ENCODE results near the gene KRTAP4-2.
"Not testable (repeated sequence)": the region's sequence is repeated elsewhere in the genome, so short reads cannot be mapped to it uniquely, and the experiment has no call there.

KRTAP4-2 gene

DNA sequence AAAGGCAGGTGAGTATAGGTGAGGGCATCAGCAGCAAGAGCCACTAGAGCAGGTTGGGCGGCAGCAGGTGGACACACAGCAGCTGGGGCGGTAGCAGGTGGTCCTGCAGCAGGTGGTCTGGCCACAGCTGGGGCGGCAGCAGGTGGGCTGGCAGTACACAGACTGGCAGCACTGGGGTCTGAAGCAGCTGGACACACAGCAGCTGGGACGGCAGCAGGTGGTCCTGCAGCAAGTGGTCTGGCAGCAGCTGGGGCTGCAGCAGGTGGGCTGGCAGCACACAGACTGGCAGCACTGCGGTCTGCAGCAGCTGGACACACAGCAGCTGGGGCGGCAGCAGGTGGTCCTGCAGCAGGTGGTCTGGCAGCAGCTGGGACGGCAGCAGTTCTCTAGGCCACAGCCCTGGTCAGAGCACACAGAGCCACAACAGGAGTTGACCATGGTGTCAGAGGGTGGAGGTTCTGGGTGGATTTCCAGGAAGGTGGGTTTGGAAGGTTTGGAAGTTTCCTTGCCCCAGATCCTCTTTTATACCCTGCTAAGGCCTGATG is at the start of gene KRTAP4-2:
Gene KRTAP4-2 (minus strand): TSS at position 495 of the 545 bp plus-strand sequence. CDS start 57 bp downstream, at position 438.
- no peak for DNase-seq

DNA sequence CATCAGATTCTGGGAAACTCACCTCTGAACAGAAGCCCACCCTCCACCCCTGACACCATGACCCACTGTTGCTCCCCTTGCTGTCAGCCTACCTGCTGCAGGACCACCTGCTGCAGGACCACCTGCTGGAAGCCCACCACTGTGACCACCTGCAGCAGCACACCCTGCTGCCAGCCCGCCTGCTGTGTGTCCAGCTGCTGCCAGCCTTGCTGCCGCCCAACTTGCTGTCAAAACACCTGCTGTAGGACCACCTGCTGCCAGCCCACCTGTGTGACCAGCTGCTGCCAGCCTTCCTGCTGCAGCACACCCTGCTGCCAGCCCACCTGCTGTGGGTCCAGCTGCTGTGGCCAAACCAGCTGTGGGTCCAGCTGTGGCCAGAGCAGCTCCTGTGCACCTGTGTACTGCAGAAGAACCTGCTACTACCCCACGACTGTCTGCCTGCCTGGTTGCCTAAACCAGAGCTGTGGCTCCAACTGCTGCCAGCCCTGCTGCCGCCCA is 48.6 kb upstream of the KRTAP4-2 start, which contains the start of gene KRTAP9-2:
Gene KRTAP9-2 (plus strand): TSS at position 51 of the 498 bp plus-strand sequence. CDS start 7 bp downstream, at position 58.
- not testable (repeated sequence) for DNase-seq

DNA sequence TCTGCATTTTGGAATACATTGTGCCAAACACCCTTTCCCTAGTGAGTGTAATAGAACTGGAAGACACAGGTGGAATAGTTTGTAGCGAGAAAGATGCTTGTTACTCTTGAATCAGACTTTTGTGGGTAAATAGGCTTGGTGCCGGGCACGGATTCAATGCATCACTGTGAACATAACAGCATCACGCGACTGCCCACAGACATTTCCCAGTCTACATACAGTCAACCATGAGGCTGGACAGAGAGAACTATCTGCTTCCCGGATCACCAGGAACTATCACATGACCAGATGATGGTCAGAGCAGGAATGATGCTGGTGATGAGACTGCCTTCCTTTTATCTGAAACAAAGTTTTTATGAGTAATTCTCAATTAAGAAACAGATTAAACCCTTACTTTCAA is 48.0 kb upstream of the KRTAP4-2 start:
- no peak for DNase-seq

DNA sequence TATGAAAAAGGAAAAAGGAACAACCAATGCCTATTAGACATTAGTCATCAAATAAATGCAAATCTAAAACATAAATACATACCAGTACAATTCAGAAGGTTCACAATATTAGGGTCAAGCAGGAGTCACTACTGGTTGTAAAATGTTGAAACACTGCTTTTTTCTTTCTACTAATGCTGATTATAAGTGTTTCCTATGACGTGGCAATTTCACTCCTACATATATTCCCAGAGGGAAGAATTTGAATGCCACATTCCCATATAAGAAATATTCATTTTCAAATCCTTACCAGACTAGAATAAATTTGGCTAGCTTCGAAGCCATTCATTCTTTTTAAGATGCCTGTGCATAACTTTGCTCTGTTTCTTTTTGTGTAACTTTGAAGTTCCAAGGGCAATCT is 45.8 kb upstream of the KRTAP4-2 start:
- DNase-seq = no peak

DNA sequence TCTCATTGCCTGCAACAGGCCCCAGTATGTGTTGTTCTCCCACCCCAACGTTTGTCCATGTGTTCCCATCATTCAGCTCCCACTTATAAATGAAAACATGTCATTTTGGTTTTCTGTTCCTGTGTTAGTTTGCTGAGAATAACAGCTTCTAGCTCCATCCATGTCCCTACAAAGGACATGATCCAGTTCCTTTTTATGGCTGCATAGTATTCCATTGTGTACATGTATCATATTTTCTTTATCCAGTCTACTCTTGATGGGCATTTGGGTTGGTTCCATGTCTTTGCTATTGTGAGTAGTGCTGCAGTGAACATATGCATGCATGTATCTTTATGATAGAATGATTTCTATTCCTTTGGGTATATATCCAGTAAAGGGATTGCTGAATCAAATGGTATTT is 37.7 kb upstream of the KRTAP4-2 start:
- DNase-seq = no peak

DNA sequence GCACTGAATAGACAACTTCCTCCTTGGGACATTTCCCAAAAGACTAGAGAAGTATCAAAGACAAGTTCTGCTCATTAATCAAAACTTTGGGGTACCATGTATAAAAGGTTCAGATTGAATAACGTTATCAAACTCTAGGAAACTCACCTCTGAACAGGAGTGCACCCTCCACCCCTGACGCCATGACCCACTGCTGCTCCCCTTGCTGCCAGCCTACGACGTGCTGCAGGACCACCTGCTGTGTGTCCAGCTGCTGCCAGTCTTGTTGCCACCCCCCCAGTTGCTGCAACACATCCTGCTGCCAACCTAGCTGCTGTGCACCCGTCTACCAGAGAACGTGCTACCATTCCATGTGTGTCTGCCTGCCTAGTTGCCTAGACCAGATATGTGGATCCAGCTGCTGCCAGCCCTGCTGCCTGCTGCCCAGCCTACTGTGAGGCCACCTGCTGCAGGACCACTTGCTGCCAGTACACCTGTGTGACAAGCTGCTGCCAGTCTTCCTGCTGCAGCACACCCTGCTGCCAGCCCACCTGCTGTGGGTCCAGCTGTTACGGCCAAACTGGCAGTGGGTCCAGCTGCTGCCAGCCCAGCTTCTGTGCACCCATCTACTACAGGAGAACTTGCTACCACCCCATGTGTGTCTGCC is 34.6 kb upstream of the KRTAP4-2 start:
- DNase-seq = no peak

DNA sequence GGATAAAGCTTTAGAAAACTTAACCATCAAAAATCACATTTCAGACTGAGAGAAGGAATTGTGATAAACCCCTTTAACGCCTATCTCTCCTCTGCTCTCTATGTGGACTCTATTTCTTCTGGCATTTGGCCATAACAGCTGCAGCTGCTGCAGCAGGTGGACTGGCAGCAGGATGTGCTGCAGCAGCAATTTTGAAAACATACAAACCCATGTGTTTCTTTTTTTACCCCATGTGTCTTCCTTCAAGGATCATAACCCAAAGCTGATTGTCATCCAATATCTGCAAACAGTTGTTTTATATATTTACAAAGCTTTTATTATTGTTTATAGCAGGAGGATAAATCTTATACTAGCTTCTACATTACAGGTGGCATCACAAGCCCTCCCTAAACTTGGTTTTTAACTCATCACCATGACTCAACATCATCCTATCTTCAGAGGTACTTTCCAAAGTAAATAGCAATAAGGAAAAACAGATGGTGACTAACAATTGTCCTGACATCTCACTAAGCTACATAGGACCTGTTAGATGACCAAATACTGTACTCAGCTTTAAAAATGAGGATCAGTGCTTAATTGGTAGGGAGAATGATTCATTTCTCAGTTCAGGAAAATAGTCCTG is 33.9 kb upstream of the KRTAP4-2 start:
- DNase-seq = no peak

DNA sequence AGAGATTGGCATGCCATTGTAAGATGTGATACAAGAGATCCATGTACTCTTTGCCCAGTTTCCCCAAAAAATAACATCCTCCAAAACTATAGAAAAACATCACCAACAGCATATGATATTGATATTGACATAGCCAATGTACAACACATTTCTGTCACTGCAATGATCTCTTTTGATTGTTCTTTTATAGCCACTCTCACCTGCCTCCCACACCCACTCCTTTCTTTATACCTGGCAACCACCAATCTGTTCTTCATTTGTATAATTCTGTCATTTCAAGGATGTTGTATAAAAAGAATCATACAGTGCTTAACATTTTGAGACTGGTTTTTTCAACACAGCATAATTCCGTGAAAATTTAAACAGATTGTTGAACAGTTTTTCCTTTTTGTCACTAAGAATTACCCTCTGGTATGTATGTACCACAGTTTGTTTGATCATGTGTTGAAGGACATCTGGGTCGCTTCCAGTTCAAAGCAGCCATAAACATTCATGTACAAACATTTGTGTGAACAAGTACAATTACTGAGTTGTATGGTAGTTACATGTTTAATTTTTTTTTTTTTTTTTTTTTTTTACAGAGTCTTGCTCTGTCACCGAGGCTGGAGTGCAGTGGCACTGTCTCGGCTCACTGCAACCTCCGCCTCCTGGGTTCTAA is 21.5 kb upstream of the KRTAP4-2 start:
- no peak for DNase-seq

DNA sequence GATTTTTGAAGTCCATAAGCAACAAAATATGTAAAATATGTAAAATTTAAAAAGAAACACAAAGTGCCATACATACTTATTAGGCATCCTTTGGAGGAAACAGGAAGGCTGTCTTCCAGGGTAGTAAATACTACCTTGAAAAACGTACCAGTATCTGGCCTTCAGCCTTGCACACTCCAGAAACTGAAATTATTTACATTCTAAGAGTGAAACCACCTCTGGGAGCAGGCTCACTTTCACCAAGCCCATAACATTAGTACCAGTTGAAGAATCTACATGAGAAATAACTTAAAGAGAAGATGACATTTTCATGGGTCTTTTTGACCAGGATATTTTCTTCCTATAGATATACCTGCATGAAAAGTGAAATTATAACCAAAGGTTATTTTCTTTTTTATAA is 18.0 kb upstream of the KRTAP4-2 start:
- DNase-seq = no peak

DNA sequence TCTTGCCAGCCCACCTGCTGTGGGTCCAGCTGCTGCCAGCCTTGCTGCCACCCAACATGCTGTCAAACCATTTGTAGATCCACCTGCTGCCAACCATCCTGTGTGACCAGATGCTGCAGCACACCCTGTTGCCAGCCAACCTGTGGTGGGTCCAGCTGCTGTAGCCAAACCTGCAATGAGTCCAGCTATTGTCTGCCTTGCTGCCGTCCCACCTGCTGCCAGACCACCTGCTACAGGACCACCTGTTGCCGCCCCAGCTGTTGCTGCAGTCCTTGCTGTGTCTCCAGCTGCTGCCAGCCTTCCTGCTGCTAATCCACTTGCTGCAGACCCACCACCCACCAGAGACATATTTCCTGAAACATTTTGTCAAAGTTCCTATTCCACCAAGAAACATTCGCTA is 12.3 kb upstream of the KRTAP4-2 start:
- DNase-seq = no peak

DNA sequence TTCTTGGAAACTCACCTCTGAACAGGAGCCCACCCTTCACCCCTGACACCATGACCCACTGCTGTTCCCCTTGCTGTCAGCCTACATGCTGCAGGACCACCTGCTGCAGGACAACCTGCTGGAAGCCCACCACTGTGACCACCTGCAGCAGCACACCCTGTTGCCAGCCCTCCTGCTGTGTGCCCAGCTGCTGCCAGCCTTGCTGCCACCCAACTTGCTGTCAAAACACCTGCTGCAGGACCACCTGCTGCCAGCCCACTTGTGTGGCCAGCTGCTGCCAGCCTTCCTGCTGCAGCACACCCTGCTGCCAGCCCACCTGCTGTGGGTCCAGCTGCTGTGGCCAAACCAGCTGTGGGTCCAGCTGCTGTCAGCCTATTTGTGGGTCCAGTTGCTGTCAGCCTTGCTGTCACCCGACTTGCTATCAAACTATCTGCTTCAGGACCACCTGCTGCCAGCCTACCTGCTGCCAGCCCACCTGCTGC is 11.9 kb upstream of the KRTAP4-2 start, which contains the start of gene KRTAP9-1:
Gene KRTAP9-1 (plus strand): TSS at position 51 of the 482 bp plus-strand sequence. CDS start 0 bp downstream, at position 51.
- not testable (repeated sequence) for DNase-seq

DNA sequence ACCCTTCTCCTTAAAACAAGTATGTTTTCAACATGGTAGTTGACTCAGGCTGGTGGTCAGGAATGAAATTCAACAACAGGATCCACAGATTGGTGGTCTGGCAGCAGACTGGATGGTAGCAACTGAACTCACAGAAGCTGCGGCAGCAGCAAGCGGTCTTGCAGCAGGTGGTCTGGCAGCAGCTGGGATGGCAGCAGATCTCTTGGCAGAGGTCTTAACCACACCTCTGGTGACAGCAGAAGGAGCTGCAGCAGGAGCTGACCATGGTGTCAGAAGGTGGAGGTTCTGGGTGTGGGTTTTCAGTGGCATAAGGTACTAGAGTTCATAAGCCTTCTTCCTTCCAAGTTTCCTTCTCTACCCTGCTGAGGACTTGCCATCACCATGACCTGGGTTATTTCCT is 8.9 kb upstream of the KRTAP4-2 start:
- DNase-seq = no peak

DNA sequence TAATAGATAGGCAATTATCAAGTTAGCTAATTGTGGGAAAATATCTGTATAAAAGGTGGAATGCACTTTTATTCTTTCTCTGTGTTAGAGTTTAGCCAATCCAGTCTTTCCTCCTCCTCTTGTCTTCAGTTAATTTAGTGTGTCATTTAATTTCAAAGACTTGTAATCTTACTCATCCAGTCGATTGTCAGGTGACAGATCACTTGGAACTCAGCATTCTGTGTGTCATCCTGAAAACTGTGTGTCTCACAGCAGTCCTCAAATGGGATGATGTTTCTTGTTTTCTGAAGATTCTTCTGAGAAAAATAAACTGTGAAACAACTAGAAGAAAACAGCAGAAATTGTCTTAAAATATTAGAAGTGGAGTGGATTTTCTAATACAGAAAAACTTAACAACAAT is 7.0 kb upstream of the KRTAP4-2 start:
- no peak for DNase-seq

DNA sequence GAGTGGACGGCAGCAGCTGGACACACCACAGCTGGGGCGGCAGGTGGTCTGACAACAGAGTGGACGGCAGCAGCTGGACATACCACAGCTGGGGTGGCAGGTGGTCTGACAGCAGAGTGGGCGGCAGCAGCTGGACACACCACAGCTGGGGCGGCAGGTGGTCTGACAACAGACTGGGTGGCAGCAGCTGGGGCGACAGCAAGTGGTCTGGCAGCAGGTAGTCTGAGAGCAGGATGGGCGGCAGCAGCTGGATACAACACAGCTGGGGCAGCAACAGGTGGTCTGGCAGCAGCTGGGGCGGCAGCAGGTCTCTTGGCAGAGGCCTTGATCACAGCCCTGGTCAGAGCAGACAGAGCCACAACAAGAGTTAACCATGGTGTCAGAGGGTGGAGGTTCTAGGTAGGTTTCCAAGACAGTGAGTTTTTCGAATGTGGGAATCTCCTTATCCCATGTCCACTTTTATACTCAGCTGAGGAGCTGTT is 6.5 kb upstream of the KRTAP4-2 start, which contains the start of gene KRTAP4-1:
Gene KRTAP4-1 (minus strand): TSS at position 432 of the 482 bp plus-strand sequence. CDS start 57 bp downstream, at position 375.
- DNase-seq = no peak

DNA sequence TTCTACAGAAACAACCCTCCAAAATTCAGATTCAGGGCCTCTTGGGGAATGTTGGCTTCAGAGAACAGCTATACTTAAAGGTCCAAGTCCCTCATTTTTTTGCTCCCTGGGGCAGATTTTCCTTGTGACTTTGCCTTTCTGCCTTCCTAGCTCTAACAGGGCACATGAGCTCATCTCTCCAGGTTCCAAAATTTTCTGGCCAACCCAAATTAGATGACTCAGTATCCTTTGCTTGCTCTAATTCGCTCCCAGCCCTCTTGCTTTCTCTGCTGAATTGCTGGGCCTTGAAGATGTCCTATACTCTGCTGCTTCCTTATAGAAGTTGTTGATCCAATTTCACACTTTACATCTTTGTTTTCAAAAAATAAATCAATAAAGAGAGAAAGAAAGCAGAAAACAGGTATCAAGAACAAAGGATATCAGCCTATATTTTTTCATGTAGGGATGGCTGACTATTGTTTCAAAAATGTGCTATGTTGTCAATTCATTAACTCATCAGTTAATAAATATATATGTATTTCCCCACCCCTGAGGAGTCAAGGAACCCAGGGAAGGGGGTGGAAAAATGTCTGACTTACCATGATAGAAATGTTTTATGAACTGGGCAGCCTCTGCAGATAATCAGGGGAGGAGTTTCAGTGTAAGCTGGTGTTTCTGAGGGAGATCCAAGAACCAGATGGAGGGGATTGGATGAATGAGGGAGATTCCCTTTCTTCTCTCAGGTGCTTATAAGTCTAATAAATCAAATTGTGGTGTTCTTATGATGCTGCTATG is 1.0 kb upstream of the KRTAP4-2 start:
- DNase-seq = no peak

DNA sequence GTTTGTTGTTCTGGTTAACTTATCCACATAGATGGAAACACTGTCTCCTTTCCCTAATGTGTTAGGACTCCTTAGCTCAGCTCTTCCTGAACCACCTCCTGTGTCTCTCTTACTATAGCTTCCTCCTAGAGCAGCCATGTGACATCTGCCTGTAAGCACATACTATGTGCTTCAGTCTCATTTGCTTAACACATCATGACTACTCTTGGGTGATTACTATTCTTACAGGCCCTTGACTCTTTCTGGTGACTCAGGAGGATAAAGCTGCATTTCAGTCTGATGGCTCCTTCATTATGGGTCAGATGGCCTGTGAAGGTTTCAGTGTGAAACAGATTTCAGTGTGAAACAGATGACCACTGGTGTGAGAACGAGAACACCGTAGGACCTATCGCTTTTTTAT is 320 bp upstream of the KRTAP4-2 start:
- no peak for DNase-seq

DNA sequence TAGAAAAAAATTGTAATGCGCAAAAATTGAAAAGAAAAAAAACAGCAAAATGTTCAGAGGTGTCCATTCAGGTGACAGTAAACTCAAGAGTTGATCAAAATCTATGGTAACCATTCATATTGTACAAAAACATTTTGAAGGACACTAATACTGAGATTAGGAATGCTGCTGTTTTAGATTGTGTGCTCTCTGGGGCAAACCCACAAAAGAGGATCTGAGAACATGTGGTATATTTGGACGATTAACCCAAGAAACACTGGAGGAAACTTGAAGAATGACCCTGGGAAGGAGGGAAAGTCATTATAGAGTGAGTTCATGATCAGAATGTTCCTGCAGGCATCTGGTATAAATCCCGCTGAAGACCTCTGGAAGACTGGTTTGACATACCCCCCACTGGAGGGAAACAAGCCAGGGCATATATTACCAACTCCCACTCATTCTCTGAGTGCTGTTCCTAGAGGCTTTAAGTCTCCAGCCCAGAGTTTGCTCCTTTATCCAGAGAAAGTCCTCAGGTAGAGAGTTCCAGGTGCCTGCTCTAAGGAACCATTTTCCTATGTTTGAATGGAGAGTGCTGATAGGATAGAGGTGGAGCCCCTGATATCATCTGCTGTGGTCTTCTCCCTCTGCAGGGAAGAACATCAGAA is 1.2 kb downstream of the KRTAP4-2 start:
- DNase-seq = no peak

DNA sequence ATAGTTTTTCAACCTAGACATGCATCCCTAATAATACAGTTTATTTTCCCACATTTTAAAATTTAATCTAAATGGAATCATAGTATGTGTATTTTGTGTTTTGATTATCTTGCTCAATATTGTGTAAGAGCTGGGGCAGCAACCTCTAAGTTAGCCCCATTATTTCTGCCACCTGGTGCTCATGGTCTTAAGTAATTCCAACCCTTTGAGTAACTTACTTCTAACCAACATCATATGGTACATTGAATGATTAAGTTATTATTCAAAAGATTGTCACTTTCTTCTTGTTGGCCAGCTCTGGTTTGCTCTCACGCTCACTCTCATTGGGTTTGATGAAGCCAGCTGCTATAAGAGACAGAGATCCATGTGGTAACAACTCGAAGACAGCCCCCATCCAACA is 6.1 kb downstream of the KRTAP4-2 start:
- no peak for DNase-seq

DNA sequence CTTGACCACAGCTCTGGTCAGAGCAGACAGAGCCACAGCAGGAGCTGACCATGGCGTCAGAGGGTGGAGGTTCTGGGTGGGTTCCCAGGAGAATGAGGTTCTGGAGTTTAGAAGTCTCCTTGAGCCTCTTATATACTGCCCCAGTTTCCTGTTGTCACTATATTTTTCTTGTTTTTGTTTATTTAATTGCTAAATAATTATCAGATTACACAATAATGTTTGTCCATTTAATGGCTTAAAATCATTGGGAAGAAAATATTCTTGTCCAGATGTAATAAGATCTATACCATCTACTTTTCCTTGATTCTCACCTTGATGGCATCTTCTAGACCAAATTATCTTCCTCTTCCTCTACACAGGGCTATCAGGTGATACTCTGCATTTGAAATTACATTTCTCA is 9.9 kb downstream of the KRTAP4-2 start, which contains the start of gene KRTAP4-3:
Gene KRTAP4-3 (minus strand): TSS at position 101 of the 400 bp plus-strand sequence. CDS start 49 bp downstream, at position 52.
- DNase-seq = no peak

DNA sequence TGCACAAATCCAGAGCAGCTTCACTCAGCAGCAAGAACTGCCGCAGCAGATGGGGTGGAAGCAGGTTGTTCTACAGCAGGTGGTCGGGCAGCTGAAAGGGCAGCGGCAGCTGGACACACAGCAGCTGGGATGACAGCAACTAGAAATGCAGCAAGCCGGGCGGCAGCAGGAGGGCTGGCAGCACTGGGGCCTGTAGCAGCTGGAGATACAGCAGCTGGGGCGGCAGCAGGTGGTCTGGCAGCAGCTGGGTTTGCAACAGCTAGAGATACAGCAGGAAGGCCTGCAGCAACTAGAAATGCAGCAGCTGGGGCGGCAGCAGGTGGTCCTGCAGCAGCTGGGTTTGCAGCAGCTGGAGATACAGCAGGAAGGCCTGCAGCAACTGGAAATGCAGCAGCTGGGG is 10.5 kb downstream of the KRTAP4-2 start:
- no peak for DNase-seq

DNA sequence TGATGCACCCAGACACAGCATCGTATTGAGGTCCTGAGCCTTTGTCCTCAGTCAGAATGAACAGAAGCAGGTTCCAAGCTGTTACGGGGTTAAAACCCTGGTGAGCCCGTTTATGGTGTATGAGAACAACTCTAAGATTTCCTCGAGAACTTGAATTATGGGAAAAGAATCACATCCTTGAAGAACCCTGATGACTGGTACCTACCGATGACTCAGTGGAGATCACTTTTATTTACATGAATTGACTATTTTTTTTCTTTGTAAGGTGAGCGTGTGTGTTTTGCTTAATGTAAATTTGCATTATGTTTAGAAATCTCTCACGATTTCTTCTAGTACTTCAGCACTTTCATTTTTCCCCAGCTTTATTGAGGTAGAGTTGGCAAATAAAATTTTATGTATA is 14.2 kb downstream of the KRTAP4-2 start:
- DNase-seq = no peak

DNA sequence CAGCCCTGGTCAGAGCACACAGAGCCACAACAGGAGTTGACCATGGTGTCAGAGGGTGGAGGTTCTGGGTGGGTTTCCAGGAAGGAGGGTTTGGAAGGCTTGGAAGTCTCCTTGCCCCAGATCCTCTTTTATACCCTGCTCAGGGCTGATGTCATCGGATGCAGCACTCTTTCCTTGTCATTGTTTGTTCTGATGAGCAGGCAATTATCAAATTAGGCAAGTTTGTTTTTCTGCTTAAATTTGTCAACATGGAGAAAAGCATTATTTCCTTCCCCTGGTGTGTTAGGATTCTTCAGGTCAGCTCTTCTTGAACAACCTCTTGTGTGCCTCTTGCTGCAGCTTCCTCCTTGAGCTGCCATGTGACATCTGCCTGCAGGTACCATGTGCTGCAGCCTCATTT is 17.4 kb downstream of the KRTAP4-2 start, which contains the start of gene KRTAP4-4:
Gene KRTAP4-4 (minus strand): TSS at position 101 of the 400 bp plus-strand sequence. CDS start 57 bp downstream, at position 44.
- DNase-seq = no peak

All from activated naive CD4-positive, alpha-beta T cell (primary cell).